HG03280 (cell line): Measurements from ENCODE around the gene SENP1.
A peak's percentile ranks its signal among the peaks of the same experiment; 100 is the strongest.
"Not testable (repeated sequence)": the region's sequence is repeated elsewhere in the genome, so short reads cannot be mapped to it uniquely, and the experiment has no call there.

Experiments
- ATAC-seq: cut with Tn5 transposase; IDR thresholded peaks from one replicate; pipeline ENCODE4 v1.9.1; 2021; ENCODE audit warnings: mild to moderate bottlenecking, moderate library complexity; ENCODE audit not compliant: unreplicated experiment

The SENP1 gene

DNA sequence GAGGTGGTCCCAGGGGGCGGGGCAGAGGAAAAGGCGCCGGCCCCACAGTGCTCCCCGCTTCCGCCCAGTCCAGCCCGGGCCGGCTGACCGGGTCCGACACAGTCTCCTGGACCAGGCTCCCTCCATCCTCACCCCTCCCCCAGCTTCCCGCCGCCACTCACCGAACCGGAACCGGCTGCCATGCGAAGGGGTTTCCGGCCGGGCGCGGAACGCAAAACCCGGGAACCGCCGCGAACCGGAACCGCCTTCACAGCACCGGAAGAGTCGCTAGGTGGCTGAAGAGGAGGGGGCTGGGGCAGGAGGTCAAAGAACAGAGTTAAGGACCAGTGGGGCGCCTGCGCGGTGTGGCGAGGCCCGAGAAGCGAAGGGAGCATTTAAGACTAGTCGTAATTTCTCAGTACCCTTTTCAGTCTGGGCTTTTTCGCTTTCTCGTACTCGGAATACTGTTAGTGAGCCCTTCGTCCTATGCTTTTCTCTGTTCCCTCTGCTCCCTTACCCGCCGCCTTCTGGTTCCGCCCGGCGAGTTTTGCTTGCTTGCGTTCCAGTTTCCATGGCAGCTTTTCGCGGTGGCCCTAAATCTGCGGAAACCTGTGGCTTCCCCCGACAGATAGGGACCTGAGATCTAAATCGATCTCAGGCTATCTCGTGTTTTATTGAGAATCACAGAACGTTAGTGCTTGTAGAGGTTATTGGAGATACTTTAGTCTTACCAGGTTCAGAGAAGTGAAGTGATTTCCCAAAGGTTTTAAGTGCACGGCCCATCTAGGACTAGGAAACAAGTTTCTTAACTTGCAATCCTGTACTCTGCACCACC, at the start of gene SENP1:
Gene SENP1, minus strand, starts transcription at position 213 of the 814 bp plus-strand sequence. CDS start 4,607 bp downstream, outside the sequence.
- peak; percentile 67 for ATAC-seq

DNA sequence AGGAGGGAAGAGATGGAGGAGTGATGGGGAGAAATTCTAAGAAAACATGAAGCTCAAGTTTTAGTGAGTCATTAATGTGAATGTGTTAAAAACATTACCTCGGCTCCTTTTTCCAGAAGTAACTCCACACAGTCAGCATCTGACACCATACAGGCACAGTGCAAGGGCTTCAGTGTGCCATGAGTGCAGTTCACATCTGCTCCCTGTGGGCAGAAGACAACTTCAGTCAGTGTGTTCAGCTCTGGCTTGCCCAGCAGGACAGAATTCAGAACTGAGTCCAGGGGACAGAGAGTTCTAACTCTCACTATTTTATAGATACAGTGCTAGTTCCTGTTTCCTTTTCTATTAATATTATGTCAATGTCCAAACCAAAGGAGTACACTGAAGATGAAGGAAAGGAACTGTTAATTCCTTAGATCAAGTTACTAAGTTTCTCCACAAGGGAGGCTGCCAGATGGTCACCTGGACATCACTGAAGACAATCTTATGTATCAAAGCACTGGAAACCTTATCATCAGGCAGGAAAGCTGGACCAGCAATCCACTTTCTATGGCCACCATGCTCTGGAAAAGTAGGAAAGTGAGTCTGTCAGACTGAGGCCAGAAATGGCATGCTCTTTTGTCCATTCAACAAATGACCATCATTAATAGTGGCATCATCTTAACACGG, 45.4 kb upstream of the SENP1 start:
- no peak for ATAC-seq

DNA sequence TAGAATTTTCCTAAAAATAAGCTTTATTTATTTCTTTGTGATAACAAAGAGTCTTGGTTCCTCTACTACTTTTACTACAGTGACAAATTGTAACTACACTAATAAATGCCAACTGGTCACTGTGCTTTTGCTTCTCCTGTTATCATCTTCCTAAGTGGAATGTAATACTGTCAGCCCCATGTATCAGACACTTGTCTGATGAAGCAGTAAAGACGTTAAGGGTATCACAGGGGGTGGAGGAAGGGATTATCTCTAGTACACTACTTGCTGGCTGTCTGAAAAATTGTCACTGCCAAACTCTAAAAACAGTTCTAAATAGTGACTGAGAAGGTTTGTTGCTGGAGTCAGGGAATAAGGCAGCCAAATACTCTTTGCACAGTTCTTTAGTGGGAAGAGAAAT, 40.1 kb upstream of the SENP1 start:
- no peak for ATAC-seq

GRCh38 chr12:48143898-48144297, 38.0 kb upstream of the SENP1 start:
- no peak for ATAC-seq

DNA sequence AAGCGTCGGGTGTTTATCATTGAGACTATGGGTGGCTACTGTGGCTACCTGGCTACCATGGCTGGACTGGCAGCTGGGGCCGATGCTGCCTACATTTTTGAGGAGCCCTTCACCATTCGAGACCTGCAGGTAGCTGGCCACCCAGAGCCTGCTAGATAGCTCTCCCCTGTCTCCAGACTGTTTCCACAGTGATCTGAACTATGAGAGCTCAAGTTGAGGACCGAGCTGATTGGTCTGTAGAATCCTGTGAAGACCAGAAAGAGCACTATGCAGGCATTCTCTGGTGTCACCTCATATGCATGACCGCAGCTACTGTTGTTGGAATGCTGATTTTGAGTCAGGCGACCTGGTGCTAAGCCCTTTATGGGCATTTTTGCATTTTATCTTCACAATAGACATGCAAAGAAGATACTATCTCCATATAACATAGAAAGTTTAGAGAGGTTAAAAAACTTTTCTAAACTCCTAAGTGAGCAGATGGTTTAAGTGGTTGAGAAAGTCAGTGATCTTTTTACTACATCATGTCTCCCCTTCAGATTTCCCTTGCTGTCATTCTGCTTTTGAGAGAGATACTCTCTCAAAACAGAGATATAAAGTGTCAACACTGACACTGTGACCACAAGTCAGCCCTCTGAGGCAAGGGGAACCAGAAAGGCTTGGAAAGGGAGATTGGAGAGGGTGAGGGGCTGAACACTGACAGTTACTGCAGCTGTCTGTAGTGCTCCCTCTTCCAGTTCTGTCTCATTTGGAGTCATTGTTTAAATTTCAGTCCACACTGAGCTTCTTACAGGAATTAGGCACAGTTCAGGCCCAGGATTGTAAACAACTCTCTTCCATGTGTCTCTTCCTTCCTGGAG, 37.2 kb upstream of the SENP1 start:
- ATAC-seq: no peak

DNA sequence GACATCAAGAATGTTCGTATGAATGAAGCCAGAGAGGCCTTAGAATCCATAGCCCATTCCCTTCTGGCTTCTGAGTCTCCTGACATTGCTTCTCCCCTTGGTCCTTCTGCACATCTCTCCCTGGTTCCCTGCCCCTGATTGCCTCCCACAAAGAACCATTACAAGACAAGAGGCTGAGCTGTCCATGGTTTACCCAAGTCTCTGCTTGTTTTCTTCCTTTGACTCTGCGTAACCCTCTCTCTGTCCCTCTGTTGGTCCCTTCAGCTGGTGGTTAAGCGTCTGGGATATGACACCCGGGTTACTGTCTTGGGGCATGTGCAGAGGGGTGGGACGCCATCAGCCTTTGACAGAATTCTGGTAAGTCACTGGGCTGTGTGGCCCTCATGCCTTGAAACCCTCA, 29.1 kb upstream of the SENP1 start:
- ATAC-seq: no peak

DNA sequence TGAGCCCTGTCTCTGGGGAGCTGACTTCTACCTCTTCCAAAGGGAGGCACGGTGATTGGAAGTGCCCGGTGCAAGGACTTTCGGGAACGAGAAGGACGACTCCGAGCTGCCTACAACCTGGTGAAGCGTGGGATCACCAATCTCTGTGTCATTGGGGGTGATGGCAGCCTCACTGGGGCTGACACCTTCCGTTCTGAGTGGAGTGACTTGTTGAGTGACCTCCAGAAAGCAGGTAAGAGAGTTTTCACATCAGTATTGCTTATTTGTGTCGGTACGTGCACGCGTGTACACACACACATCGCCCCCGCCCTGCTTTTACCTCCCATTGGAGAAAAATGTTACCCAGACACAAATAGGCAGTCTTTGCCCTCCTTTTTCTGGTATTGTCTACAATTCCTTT, 26.9 kb upstream of the SENP1 start:
- no peak for ATAC-seq

GRCh38 chr12:48131517-48131916, 25.6 kb upstream of the SENP1 start:
- ATAC-seq: no peak

GRCh38 chr12:48129376-48129775, 23.5 kb upstream of the SENP1 start:
- ATAC-seq: no peak

GRCh38 chr12:48128800-48129199, 22.9 kb upstream of the SENP1 start:
- ATAC-seq: no peak

DNA sequence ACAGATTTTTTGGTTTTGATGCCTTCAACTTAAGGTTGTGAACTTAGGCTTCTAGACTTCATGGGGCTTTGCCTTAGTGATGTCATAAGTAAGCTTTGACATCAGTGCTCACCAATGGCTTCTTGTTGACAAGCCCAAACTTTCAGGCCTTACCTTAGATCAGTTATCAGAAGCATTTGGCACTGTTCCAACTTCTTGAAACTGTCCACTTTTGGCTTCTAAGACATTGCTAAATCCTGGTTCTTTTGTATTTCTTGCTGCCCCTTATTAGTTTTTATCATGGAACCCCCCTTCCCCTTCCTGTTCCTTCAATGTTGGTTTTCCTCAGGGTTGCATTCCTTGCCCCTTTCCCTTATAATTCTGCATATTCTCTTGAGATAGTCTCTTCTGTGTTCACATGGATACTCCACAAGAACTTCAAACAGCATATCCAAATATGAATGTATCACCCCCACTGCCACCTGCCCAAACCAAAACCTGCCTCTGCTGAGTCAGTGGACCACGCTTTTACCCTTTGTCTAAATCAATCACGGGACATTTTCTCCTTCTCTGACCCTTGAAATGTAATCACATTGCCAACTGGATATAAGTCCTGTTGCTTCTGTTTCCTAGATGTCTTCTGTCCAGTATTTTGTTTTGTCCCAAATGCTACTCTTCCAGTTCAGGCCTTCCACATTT, 21.2 kb upstream of the SENP1 start:
- no peak for ATAC-seq

DNA sequence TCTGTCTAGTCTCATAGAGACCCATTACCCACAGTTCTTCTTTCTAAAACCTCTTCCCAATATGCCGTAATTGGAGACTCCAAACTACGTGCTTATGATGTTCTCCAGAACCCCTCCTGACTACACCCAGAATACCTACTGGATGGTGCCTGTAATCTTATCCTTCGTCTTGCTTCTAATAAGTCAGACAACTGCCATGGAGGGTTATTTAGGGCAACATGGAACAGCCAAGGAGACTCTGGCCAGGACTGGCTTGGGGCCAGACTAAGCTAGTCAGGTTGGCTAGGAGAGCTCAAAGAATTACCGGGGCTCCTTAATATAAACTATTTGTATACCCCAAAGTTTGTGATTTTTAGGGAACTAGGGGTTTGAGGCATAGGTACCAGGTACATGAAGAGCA, 20.1 kb upstream of the SENP1 start:
- ATAC-seq: no peak

- not testable (repeated sequence) for ATAC-seq
Measured at GRCh38 chr12:48125542-48125941, 19.7 kb upstream of the SENP1 start.

DNA sequence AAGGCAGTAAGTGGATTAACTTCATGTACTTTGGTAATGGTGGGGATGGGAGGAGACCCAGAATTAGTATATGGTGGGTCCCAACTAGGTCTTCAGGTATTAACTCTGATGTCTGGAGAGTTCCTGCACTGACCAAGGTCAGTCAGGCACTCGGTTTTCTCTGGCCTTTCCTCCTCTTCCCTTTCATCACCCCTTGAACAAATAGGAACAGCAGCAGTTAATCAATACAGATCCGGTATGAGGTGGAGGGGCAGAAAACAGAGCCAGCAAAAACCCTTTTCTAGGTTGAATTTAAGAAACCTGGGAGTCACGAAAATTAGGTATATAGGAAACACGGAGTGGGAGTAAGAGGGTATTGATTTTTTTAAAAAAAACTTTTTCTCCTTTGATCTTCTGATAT, 17.3 kb upstream of the SENP1 start:
- ATAC-seq: no peak

GRCh38 chr12:48122065-48122834, 16.4 kb upstream of the SENP1 start:
- no peak for ATAC-seq

- no peak for ATAC-seq
Measured at GRCh38 chr12:48121522-48121921, 15.6 kb upstream of the SENP1 start.

DNA sequence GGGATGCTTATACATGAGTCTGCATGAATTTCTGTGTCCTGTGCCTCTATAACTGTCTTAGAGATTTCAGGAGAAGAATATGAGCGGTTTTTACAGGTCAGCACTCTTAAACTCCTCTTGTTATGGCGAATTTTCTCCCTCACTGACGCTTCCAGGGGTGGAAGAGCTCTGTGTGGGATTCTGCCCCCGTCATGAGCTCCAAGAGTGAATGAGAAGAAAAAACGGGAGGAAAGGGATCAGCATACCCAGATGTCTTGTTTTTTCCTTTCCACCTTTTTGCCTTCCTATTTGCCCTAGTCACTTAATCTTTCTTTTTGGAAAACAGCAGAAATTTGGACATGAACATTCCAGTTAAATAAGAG, 13.9 kb upstream of the SENP1 start:
- ATAC-seq: no peak

DNA sequence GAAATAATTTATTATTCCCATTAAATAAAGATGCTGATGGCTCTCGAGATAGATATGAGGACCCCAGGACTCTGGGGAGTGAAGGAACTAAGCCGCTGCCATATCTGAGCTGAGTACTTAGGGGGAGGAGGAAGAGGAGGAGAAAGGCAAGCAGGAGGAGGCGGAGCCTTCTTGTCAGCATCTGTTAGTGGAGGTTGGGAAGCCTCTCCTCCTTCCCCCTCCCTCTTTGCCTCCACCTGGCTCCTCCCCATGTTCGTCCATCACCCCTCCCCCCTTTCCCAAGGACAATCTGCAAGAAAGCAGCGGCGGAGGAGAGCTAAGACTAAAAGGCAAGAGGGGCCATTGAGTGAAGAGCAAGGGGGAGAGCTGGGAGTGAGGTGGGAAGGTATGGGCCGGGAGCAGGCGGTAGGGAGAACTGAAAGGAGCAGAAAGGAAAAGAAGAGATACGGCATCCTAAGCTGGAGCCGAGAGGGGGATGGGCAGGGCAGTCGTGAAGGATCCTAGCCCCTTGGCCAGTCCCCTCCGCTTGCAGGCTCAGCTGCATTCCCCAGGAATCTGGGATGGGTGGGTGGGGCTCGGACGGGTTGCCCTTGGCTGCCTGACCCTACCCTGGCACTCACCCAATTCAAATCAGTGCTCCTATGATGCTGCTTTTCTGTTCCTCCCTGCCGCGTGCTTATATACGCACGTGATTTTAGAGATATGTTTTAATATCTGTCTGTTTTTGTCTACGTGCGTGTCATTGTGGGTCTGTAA, 13.4 kb upstream of the SENP1 start, which contains the start of gene PFKM:
Gene PFKM, plus strand, starts transcription at position 287 of the 756 bp plus-strand sequence. CDS start 3,411 bp downstream, outside the sequence.
- peak; percentile 99 for ATAC-seq

DNA sequence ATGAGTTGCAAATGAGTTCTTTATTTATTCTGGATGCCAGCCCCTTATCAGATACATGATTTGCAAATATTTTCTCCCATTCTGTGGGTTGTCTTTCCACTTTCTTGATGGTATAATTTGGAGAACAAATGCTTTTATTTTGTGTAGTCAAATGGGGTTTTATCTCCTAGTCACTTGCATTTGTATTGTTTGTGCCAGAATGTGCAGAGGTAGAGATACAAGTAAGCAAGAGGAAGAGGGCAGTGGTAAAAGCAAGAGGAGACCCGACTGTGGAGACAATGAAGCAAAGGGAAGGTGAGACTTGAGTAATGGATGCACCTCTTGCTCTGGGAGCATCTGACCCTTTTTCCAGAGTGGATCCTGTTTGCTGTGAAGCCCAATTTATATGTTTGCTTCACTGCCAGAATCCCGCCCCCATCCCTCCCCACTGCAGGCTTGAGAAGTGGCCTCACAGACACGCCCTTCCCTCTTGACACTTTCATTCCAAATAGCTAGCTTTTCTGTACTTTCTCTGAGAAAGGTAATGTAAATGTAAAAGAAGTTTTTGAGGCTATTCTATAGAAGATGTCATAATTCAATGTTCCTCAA, 12.5 kb upstream of the SENP1 start:
- no peak for ATAC-seq
